Stimulated activated CD8-positive, alpha-beta memory T cell treated with anti-CD3 and anti-CD28 coated beads, Interleukin-2, amount 100 ng/mL, for 48 hours (primary cell): Measurements from ENCODE around the gene JMJD1C.
"Not testable (repeated sequence)": the region's sequence is repeated elsewhere in the genome, so short reads cannot be mapped to it uniquely, and the experiment has no call there.

ENCODE experiments used
- DNase-seq, 2 donors: peaks; one replicate each; pipeline ENCODE4 v3.0.0-alpha.2; 2020; ENCODE audit warnings: low read depth in 2 of 2

JMJD1C gene

DNA sequence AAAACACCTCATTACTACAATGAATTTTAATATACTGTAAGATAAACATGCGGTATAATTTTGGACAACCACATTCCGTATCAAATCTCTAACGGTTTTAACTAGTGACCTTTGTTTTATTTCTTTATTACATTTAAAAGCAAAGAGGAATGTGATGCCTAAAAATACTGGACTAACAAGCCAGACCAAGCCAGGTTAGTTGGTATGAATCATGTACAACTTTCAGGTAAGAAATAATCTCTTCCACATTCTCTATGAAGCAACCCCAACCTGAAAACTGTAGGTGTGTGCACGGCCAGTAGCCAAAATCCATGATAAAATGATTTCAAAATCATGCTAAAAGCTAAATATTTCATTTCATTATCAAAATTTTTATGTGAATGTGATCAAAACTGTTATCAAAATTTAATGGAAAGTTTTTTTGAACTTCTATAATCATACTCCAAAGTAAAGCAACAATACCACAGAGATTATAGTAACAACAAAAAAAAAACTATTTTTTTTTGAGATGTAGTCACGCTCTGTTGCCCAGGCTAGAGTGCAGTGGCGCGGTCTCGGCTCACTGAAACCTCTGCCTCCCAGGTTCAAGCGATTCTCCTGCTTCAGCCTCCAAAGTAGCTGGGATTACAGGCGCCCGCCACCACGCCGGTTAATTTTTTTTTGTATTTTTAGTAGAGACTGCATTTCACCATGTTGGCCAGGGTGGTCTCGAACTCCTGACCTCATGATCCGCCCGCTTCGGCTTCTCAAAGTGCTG lies 205.5 kb downstream of the JMJD1C start:
- no peak for DNase-seq

DNA sequence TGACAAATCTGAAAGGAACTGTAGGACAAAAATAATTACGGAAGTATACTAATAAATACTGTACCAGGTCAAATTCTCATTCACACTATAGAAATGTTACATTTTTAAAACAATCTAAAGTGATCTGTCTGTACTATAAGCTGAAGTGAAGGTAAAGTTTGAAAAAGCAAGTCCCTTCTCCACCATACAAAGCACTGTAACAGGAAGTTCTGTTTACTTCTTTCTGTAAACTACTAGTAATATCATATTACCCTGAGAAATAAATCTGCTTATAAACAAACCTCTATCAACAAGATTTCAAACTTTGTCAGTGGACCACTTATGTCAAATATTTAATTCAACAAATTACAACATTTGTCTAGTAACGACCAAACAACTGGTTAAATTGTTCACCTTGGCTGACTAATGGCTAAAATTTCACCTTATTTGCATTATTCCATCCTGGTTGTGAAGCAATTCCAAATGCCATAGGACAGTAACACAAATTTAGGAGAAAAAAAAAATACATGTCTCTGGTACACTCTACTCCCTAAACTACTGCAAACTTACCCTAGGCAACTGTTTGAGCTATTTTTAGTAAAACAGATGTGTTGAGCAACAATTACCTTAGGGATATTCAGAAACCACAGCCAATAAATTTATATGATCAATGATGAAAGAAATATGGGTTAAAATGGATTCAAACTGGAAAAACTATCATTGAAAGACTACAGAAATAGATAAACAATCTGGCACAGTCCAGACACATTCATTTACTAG lies 206.7 kb downstream of the JMJD1C start:
- DNase-seq = no peak

DNA sequence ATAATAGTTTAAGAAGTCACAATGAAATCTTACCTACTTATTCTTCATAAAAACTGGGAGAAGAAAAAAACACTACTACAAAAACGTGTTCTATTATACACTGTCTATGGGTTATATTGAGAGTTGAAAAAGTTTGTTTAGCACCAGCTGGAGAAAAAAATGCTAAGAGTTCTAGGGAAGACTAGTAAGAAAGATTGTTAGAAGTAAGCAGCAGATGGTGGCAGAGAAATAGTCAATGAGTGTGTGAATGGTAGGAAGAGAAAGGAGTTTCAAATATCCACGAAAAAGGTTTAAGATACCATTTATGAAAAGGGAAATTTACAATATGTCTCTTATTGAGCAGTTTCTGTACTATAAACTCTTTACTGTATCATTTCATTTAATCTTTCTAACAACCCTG lies 208.0 kb downstream of the JMJD1C start:
- no peak for DNase-seq

DNA sequence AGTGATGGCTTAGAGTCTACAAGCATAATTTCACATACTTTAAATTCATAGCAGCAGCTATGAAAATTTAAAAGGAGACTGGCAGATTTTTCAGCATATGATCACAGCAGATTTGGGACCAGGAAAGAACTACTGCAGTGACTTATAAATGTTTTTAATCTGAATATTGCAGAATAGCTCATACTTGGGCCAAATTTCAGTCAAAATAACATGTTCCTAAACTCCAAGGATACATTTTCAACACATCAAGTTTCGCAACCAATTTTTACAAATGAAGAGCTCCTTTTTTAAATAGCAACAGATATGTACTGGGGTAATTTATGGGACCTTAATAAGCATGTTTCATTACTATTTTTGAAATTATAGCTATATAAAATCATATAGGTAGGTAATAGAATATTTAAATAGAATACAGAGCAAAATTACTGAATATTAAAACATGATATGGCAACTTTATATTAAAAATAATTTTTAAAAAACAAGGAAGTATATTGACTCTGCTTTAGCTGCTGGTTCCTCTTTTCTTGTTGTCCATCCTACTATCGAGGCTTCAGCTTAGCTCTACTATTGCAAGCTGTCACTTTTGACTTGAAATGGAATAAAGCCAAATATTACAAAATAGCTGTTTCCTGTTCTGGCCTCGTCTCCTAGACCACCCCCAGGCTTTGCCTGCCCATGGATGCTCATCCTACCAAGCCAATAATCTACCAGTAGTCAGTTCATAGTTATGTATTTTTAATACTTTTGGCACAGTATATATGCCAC lies 209.6 kb downstream of the JMJD1C start:
- DNase-seq = no peak

DNA sequence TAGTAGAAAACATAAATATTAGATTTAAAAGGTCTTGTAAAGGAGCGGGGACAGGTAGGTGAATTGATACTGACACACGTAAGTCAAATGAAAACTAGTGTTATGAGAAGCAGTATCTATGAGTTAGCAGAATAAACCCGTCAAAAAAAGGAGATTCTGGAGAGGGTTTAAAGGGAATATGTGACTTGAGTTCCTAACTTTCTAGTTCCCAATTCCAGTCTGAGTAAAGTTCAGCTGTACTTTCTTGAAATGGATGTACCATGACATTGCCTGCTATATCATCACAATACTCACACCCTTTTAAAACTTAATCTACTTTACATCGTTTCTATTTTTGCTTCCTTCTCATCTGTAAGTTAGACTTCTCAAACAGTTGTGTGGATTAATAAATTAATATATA lies 210.5 kb downstream of the JMJD1C start:
- no peak for DNase-seq

DNA sequence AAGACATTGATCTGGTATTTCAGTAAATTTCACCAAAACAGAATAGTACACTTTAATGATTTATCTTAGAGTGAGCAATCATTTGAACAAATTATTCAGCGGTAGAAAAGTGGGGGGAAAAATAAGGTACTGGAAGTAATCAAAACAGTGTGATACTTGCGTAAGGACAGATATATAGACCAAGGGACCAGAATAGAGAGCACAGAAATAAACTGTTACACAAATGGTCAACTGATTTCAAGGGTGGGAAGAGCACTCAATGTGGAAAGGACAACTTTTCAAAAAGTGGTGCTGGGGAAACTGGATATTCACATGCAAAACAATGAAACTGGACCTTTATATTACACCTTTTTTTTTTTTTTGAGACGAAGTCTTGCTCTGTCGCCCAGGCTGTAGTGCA lies 212.7 kb downstream of the JMJD1C start:
- DNase-seq = no peak

DNA sequence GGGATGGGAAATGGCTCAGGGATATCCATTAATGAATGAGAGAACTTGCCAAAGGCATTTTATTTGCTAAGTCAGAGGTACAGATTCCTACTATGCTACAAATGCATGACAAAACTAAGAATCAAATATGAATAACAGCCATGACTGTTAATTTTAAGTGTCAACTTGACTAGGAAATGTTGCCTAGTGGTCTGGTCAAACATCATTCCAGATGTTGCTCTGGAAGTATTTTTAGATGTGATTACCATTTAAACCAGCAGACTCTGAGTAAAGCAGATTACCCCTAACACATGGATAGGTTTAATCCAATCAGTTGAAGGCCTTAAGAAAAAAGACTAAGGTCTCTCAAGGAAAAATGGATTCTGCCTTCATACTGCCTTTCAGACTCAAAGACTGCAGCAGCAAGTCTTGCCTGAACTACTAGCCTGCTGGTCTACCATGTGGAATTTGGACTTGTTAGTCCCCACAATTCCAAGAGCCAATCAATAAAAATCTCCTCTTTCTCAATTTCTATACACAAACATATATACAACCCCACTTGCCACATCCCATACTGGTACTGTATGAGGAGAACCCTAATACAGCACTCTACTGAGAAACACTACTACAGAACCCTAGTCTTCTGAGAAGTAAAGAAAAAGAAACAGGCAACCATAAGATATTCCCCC lies 213.5 kb downstream of the JMJD1C start:
- no peak for DNase-seq

DNA sequence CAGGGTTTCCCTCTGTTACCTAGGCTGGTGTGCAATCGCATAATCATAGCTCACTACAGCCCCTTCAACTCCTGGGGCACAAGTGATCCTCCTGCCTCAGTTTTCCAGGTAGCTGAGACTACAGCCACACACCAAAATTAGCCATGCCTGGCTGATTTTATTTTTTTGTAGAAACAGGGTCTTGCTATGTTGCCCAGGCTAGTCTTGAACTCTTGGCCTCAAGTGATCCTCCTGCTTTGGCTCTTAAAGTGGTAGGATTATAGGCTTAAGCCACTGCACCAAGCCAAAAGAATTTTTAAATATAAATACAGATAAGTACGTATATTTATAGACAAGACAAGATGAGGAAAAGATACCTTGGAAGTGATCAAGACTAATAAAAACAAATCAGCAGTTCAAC lies 215.7 kb downstream of the JMJD1C start:
- no peak for DNase-seq

DNA sequence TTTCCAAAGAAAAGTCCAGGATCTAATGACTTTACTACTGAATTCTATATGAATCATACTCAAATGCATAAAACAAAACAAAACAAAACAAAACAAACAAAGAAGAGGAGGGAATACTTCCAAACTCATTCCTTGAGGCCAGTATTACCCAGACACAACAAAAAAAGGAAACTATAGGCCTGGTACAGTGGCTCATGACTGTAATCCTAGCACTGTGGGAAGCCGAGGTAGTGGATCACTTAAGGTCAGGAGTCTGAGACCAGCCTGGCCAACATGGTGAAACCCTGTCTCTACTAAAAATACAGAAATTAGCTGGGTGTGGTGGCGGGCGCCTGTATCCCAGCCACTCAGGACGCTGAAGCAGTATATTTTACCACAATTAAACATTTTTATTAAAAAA lies 218.0 kb downstream of the JMJD1C start:
- no peak for DNase-seq

DNA sequence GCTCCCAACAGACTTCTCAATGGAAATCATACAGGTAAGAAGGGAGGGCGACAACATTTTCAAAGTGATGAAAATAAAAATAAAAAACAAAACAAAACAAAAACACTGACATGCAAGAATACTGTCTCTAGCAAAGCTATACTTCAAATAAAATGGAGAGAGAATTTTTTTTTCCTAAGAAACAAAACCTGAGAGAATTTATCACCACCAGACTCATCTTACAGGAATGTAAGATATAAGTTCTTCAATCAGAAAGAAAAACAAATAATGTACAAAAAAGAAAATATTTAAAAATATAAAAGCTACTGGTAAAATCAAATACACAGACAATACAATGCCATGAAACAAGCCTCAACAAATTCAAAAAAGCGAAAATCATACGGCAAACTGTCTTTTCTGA lies 219.4 kb downstream of the JMJD1C start:
- DNase-seq = no peak

DNA sequence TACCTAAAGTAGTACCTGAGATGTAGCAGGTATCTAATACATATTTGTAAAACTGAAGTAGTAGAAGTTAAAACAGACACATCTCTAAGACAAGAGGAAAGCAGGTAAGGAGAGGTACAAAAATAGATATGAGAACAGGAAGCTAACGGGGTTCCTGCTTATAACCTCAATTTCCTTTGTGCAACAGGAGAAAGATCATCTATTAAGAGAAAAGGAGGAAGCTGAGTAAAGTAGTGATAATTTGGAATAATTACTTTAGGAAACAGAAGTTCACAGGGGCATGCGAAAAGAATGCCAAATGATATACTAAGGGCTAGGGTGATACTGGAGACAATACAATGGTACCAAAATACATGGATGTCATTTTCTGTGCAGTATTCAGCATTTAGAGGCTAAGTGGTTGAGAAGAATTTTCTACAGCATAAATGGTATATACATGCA lies 223.9 kb downstream of the JMJD1C start:
- DNase-seq = no peak

DNA sequence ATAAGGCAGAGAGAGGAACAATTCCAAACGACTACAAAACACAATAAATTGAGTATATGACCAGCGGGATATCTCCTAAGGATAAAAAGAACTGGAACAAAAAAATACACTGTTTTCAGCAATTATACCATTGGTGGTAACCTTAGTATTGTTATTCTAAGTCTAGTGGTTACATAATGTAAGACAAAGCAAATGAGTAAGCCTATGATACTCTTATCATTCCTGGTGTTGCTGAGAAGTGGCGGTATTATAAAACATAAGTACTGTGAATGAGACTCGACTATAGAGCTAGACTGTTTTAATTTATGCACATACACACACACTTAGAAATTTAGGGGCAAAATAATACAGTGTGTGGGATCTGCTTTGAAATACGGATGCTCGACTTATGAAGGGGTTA lies 225.0 kb downstream of the JMJD1C start:
- DNase-seq = no peak

DNA sequence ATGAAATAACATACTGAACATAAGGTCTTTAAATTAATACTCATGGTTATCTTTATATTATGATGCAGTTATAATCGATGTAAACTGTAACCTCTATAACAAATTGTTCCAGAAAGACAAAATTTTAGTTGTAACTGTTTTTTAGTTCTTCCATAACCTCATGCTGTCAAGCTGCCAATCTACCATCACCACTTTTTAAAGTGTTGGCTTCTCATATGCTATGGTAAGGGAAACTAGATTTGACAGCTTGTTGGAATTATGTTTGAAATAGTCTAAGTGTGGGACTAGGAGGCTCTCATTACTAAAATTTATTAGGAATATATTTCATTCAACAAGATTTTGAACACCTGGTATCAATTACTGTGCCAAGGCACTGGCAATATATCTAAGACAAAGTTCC lies 227.3 kb downstream of the JMJD1C start:
- no peak for DNase-seq

DNA sequence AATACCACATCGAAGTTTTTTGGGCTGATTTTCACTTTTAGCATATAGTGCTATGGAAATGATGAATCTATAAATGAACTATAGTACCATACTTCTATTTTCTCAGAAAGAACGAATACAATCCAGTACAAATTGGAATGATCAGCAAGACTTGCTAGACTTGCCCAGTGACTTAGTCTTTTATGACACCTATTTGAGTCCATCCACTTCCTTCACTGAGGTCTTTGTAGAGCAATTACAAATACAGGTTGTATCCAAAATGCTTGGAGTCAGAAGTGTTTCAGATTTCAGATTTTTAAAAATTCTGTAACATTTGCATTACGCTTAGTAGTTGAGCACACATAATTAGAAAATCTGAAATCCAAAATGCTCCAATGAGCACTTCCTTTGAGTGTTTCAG lies 228.4 kb downstream of the JMJD1C start:
- no peak for DNase-seq

DNA sequence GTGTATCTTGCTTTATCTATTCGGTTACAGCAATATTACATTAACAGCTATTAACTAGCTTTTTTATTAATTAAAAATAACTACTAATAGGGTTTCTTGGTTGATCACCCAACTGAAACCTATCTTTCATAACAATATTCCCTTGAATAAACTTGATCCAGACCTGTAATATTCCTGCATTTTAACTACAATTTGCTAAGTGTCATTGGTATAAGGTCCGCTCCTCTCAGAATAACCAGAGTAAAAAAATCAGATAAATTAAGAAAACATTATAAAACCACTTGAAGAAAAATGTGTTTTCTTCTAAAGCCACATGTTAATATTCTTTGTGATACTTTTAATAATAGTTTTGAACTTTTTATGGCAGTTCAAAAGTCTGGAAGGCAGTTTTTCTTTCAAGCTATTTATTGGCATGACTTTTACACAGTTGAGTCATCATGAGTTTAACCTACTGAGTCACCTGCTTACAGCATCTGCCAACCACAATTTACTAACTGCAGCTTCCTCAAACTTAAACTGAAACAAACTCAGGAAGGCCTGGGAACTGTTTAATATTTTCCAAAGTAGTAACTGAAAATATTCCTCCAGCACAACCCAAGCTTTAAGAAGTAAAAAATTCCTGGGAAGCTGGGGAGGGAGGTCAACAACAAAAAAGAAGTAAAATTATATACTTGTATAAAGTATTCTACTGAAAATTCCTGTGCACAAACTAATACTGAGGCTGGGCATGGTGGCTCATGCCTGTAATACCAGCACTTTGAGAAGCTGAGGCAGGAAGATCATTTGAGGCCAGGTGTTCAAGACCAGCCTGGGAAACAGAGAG lies 229.5 kb downstream of the JMJD1C start:
- no peak for DNase-seq

DNA sequence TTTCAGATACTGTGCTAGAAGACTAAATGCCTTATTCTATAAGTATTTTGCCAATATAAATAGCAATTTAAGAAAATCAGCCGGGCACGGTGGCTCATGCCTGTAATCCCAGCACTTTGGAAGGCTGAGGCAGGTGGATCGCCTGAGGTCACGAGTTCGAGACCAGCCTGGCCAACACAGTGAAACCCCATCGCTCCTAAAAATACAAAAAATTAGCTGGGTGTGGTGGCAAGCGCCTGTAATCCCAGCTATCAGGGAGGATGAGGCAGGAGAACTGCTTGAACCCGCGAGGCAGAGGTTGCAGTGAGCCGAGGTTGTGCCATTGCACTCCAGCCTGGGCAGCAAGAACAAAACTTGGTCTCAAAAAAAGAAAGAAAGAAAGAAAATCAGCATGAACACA lies 230.6 kb downstream of the JMJD1C start:
- DNase-seq = not testable (repeated sequence)

DNA sequence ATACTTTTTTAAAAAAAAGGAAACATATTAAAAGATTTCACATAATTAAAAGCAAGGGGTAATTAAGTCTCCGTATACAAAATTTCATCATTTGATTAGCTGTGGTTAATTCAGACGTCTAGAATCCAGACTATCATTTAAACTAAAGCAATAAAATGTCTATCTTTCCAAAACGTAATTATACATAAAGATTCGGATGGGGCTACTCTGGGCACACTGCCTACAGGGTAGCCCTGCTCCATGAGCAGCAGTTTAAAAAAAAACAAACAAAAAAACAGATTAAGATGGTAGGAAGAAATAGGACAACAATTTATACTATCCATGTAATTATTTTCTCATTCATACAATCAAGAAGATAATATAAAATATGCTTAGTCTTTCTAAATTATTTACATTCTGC lies 236.6 kb downstream of the JMJD1C start:
- DNase-seq = no peak

DNA sequence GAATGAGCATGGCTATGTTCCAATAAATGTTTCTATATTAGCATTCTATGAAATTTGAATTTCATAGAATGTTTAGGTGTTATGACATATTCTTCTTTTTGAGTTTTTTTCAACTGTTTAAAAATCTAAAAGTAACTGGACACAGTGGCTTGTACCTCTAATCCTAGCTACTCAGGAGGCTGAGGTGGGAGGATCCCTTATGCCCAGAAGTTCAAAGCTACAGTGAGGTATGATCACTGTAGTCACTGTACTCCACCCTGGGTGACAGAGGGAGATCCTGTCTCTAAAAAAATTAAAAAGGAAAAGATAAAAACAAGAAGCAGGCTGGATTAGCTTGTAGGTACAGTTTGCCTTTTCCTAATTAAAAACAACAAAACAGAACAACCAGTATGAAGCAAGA lies 237.5 kb downstream of the JMJD1C start:
- no peak for DNase-seq

DNA sequence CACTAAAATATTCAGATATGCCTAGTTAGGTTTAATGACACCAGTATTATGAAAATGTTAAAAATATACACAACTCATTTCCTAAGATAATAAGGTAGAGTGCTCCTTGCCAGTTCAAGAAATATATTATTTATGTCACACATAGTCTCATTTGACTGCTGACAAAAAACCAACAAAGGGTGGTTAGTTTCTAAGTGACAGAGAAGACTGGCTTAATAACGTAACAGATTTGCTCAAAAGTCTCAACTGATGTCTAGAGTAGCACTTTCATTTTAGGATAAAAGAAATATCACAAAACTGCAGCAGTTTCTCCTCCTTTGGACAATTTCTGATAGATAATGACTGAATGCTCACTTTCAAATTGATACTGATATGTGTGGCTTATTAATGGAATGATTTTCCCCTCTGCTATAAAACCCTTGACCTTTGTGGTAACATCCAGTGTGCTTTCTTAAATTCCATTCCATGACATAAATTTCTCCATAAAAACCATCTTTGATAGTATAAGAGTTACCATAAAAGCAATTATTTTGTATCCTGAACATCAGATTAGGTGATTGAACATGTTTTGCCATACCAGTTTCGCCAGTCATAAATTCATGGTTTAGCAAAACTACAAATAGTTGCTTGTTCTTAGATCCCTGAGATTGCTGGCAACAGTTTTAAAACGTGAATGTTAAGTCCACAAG lies 238.4 kb downstream of the JMJD1C start:
- DNase-seq = no peak

DNA sequence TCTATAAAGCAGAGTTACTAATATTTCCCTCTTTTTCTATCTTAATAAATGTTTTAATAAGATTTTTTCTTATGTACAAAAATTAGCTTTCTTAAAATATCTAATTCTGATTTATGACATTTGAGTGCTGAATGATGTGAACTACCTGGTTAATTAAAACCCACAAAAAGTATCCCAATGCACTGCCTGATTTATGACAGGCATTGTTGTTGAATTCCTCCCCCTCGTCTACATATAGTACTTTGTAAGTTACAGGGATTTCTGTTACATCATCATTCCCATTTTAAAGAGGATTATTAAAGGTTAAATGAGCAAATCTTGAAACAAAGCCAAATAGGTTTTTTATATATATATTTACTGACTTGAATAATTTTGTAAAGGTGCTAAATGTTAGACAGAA lies 241.5 kb downstream of the JMJD1C start:
- DNase-seq = no peak

DNA sequence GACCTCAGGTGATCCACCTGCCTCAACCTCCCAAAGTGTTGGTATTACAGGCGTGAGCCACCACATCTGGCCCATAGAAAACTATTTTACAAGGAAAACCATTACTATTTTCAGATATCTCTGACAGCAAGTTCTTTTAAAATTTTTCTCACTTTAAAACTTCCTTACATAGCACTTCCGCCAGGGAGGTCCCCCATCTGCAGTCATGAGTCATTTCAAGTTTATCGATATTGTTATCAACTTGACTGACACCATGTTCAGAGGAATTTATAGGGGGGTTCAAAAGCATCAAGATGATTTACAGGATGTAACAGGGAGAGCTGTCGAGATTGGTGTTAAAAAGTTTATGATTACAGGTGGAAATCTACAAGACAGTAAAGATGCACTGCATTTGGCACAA lies 243.8 kb downstream of the JMJD1C start:
- no peak for DNase-seq
